GM12864 (cell line): ENCODE results near the gene CYTL1.
"Not testable (repeated sequence)": the region's sequence is repeated elsewhere in the genome, so short reads cannot be mapped to it uniquely, and the experiment has no call there.

Experiments used
- DNase-seq: peaks from one replicate; pipeline ENCODE4 v3.0.0-alpha.2; 2011; ENCODE audit warnings: low read depth
- H3K4me3 ChIP-seq: 2 replicates; pipeline ENCODE4 v1.5.1; 2011; ENCODE audit warnings: mild to moderate bottlenecking, low read depth, low read length, control low read depth
- CTCF ChIP-seq: IDR thresholded peaks from 2 replicates; pipeline ENCODE4 v1.5.1; 2011; ENCODE audit warnings: low read depth, mild to moderate bottlenecking, moderate library complexity, low read length, control low read depth, inconsistent platforms; ENCODE audit errors: missing control alignments

CYTL1 gene

DNA sequence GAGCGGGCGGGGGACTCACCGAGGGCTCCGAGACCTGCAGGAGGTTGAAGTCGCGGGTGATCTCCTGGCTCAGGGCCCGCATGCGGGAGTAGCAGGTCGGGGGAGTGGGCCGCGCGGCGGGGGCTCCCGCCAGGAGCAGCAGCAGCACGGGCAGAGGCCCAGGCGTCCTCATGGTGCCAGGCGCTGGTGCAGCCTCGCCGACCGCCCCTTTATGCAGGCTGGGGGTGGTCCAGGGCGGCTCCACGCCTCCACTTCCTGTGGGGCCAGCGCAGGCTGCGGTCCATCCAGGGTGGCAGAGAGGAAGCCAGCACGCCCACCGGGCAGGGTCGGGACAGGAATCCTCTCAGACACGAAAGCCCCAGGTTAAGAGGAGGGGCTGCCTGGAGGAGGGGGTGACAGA lies at the start of gene CYTL1:
CYTL1 (minus strand) TSS at position 185 of the 400 bp plus-strand sequence; CDS start at position 172, 13 bp downstream.
- H3K4me3 ChIP-seq: no peak within 1 kb of the TSS
- no peak for DNase-seq
- TF ChIP-seq CTCF: no peak

GRCh38 chr4:5067908-5068307 lies 48.6 kb upstream of the CYTL1 start:
- no peak for TF ChIP-seq CTCF
- H3K4me3 ChIP-seq: no peak overlapping the region
- DNase-seq: no peak

GRCh38 chr4:5066968-5067367 lies 47.7 kb upstream of the CYTL1 start:
- DNase-seq, H3K4me3 ChIP-seq: not testable (repeated sequence)

- no peak for DNase-seq
- no peak for TF ChIP-seq CTCF
- no peak overlapping the region for H3K4me3 ChIP-seq
Observed at GRCh38 chr4:5066101-5066500, 46.8 kb upstream of the CYTL1 start.

DNA sequence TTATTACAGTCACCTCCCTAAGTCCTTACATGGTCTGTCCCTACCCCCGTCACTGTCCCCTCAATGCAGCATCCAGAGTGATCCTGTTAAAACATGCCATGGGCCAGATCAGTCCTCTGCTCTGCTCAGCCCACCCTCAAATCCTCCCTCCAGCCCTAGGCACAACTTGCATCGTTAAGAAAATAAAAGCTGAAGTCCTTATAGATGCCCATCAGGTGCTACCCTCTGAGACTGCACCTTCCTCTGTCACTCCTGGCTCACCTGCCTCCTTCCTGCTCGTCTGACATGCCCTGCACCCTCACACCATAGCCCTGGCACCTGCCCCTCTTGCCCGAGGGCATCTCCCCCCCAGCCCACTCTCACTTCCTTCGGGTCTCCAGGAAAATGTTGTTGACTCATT lies 36.2 kb upstream of the CYTL1 start:
- TF ChIP-seq CTCF: no peak
- no peak for DNase-seq
- H3K4me3 ChIP-seq: no peak overlapping the region

- TF ChIP-seq CTCF: no peak
- DNase-seq: no peak
- no peak overlapping the region for H3K4me3 ChIP-seq
Observed at GRCh38 chr4:5054532-5054931, 35.3 kb upstream of the CYTL1 start.

DNA sequence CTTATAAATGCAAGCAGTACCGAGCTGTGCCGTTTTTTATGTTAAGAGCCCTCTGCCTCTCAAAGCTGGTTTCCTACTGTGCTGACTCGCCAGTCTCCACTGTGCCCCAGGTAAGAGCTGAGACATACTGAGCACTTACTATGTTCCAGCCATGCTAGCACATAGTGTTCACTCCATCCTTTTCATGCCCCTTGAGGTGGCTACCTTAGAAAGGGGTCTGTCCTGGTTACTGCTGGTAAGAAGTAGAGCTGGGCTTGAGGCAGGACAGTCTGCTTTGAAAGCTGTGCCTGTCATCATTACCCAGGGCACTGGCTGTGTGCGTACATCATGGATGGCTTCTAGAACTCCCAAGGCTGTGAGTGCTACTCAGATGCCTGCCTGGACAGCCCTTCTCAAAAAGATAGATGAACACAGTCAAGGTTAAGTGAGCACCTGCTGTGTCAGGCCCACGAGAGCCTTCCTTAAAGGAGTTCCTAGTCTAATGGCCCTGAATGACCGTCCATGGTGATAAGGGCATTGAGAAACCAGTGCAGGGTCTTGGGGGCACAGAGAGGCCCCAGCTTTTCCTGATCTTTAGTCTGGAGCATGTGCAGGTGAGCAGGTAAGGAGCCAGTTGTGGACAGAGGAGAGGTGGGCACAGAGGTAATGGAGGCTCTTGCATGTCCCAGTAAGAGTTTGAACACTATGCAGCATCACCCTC lies 33.6 kb upstream of the CYTL1 start:
- no peak overlapping the region for H3K4me3 ChIP-seq
- no peak for DNase-seq
- TF ChIP-seq CTCF: no peak
